LNCaP clone FGC (cell line): ENCODE data around the gene CDC42EP3.

ENCODE experiments used
- DNase-seq: peaks from one replicate; pipeline ENCODE4 v3.0.0-alpha.2; 2011; ENCODE audit warnings: low read depth
- H3K4me3 ChIP-seq: 2 replicates; pipeline ENCODE4 v1.5.1; 2011; ENCODE audit warnings: mild to moderate bottlenecking, low read depth, low read length, control low read depth
- TF ChIP-seq, protein P1 (sequence below): IDR thresholded peaks from 2 replicates; pipeline ENCODE4 v1.5.1; 2012; ENCODE audit warnings: mild to moderate bottlenecking; ENCODE audit not compliant: control insufficient read depth, insufficient read depth; ENCODE audit errors: extremely low read depth

CDC42EP3 gene

GRCh38 chr2:37637985-37638384, 33.5 kb downstream of the CDC42EP3 start:
- no peak for DNase-seq
- no peak overlapping the region for H3K4me3 ChIP-seq
- TF ChIP-seq, protein P1, sequence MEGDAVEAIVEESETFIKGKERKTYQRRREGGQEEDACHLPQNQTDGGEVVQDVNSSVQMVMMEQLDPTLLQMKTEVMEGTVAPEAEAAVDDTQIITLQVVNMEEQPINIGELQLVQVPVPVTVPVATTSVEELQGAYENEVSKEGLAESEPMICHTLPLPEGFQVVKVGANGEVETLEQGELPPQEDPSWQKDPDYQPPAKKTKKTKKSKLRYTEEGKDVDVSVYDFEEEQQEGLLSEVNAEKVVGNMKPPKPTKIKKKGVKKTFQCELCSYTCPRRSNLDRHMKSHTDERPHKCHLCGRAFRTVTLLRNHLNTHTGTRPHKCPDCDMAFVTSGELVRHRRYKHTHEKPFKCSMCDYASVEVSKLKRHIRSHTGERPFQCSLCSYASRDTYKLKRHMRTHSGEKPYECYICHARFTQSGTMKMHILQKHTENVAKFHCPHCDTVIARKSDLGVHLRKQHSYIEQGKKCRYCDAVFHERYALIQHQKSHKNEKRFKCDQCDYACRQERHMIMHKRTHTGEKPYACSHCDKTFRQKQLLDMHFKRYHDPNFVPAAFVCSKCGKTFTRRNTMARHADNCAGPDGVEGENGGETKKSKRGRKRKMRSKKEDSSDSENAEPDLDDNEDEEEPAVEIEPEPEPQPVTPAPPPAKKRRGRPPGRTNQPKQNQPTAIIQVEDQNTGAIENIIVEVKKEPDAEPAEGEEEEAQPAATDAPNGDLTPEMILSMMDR, result no peak

DNA sequence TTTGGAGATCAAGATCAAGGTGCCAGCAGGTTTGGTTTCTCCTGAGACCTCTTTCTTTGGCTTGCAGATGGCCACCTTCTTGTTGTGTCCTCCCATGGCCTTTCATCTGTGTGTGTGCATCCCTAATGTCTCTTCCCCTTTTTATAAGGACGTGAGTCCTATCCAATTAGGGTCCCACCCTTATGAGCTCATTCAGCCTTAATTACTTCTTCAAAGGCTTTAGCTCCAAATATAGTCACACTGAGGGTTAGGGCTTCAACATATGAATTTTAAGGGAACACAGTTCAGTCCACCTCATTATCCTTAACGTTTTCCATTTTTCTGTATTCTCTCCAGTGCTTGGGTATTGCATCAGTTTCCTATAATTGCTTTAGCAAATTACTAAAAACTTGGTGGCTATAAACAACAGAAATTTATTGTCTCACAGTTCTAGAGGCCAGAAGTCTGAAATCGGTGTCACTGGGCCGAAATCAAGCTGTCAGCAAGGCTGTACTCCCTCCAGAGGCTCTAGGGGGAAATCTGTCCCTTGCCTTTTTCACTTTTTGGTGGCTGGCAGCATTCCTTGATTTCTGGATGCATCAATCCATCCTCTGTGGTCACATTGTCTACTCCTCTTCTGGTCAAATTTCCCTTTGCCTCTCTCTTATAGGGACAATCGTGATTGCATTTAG, 34.1 kb downstream of the CDC42EP3 start:
- DNase-seq, result no peak
- H3K4me3 ChIP-seq, result no peak overlapping the region
- TF ChIP-seq, protein P1, result no peak

- no peak for DNase-seq
- H3K4me3 ChIP-seq, result no peak overlapping the region
- TF ChIP-seq, protein P1, result no peak
Measured at GRCh38 chr2:37636381-37637066, 34.9 kb downstream of the CDC42EP3 start.

DNA sequence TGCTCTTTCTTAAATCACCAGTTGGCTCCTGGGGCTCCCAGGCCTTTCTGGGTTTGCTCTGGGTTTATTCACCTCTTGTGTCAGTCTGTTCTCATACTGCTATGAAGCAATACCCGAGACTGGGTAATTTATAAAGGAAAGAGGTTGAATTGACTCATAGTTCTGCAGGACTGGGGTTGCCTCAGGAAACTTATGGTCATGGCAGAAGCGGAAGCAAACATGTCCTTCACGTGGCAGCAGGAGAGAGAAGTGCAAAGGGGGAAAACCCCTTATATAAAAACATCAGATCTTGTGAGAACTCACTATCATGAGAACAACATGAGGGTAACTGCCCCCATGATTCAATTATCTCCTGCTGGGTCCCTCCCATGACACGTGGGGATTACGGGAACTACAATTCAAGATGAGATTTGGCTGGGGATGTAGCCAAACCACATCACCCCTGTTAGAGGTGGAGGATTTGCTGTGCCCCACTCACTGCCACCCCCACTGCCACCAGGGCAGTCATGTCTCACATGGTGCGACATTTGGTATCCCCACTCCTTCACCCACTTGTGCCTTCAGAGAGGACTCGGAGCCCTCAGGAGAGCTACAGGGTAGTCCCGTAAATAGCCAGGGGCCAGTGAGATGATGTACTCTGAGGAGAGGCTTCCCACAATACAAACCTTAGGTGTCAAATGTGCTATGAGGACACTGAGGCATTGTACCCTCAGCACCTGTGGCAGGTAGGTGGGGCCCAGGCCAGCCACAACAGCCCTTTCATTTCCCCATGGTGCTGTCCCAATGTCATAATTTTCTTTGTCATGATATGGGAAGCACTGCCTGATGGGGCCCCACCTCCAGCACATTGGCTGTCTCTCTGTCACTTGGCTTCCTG, 35.7 kb downstream of the CDC42EP3 start:
- no peak for DNase-seq
- TF ChIP-seq, protein P1, result no peak
- H3K4me3 ChIP-seq, result no peak overlapping the region

- TF ChIP-seq, protein P1, result no peak
- H3K4me3 ChIP-seq, result no peak overlapping the region
- DNase-seq, result no peak
Measured at GRCh38 chr2:37634914-37635503, 36.4 kb downstream of the CDC42EP3 start.

DNA sequence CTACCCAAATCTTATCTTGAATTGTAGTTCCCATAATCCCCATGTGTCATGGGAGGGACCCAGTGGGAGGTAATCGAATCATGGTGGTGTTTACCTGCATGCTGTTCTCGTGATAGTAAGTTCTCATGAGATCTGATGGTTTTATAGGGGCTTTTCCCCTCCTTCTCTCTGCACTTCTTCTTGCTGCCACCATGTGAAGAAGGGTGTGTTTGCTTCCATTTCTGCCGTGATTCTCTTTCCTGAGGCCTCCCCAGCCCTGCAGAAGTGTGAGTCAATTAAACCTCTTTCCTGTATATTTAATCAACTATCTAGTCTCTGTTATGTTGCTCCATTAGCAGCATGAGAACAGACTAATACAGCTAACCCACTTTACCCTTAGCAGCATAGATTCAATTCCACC, 37.6 kb downstream of the CDC42EP3 start:
- H3K4me3 ChIP-seq, result no peak overlapping the region
- TF ChIP-seq, protein P1, result no peak
- DNase-seq, result no peak
